Hematopoietic multipotent progenitor cell treated with erythropoietin and hydrocortisone succinate and interleukin-3 and kit ligand, for 6 days (in vitro differentiated cells): Measurements from ENCODE around the gene STIMATE.
A peak's percentile ranks its signal among the peaks of the same experiment; 100 is the strongest.

Experiments
- DNase-seq: peaks from one replicate; pipeline ENCODE4 v3.0.0-alpha.2; 2015

STIMATE gene

GRCh38 chr3:52860424-52860768, 37.0 kb downstream of the STIMATE start:
- DNase-seq, result no peak

DNA sequence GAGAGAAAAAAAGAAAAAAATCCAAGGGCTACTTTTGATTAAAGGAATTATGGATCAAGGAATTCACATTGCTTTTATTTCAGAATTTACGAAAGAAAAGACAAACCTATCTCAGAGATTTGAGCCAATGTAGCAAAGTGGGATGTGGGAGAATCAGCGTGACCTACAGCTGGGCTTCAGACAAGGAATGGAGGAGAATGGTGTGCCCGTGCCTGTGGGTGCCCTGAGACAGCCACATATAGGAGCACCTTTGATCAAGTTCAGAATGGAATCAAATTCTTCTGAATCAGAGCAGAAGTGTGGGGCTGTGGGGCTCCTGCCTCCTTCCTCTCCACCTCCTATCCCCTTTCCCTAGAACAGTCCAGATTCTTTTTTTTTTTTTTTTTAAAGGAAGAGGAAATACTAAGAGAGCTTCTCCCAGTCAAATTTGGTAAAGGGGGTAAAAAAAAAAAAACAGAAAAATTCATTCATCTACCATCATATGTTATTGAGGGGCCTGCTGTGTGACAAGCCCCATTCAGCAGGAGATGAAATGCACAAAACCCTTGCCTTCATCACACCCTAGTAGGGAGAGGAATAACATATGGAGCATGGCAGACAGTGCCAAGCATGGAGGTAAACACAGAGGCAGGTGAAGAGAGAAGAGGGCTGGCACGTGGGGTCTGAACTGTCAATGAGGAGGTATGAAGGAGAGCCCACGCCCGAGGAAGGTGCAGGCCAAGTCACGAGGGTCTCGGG, 37.5 kb downstream of the STIMATE start:
- no peak for DNase-seq

- no peak for DNase-seq
Measured at GRCh38 chr3:52857864-52858263, 39.5 kb downstream of the STIMATE start.

DNA sequence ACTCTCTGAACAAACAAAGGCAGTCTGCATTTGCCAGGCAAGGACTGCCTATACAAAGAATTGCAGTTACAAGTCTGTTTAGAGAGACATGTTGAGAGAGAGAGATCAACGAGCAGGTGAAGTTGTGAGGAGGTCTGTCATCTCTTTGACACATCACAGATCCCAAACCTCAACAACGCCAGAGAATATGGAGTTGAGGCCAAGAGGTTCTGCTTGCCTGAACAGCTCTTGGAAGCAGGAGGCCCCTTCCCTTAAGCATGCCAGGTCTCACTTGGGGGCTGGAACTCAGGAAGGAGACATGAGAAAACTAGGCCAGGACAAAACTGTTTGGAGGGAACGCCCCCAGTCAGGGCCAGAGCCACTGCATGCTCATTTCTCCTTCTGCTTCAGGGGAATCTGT, 40.2 kb downstream of the STIMATE start:
- DNase-seq, result no peak

DNA sequence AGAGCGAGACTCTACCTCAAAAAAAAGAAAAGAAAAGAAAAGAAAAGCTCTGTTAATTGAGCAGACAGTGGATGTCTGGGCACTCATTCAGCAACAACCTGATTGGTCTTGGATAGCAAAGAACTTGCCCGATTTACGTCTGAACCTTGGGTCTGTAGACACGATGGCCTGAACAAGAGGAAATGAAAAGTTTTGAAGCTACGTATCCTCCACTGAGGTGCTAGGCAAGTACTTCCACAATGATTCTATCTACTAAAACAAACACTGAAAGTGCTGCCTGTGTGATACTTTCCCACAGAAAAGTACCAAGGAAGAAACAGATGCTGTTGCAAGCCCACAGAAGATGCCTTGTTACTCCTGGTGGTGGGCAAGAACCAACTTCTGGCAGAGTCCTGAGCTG, 40.7 kb downstream of the STIMATE start:
- DNase-seq, result no peak

DNA sequence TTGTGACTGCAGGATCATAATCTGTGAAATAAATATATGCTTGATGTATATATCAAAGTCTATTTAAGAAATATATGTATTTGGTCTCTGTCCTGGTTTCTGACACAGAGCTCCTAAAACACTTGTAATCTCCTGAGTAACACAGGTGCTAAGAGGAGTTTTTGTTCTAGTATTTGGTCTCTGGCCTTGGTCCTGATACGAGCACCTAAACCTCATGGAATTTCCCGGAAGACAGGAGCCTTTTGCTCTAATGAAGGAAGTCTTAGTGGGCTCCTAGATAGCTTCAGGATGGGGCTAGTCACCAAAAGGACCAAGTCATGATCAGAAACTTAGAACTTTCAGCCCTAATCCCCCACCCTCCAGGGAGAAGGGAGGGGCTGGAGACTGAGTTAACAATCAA, 43.3 kb downstream of the STIMATE start:
- DNase-seq, result no peak

DNA sequence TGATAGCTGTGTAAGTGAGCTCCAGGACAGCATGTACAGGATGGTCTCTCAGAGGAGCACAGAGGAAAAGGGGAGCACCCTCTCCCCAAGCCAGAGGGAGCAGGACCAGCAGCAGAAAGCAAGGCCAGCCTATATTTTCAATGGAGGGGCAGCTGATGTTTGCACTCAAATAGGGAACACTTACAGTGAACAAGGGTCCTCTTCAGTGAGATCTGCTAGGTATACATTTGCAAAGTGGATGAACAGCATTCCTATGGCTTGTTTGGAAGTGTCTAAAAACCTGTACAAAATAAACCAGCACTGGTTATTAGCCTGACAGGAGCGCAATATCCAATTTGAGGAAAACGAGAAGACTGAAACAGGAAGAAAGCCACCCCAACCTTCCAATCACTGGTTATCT, 44.9 kb downstream of the STIMATE start:
- DNase-seq, result no peak

DNA sequence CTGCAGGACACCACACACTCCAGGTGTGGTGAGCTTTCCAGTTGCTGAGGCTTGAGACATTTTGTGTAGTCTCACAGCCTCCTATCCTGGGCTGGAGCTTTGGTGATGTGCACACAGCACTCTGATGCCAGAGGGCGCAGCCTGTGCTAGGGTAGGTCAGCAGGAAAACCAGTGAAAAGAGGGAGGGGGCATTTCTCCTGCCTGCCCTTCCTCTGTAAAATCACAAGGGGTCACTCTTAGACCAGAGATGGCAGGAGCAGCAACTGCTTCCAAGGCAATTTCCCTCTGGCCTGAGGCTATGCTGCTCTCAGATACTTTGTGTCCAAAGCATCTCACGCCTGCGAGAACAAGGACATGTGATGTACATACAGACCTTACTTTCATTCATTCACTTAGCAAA, 46.0 kb downstream of the STIMATE start:
- DNase-seq, result peak; percentile 77

DNA sequence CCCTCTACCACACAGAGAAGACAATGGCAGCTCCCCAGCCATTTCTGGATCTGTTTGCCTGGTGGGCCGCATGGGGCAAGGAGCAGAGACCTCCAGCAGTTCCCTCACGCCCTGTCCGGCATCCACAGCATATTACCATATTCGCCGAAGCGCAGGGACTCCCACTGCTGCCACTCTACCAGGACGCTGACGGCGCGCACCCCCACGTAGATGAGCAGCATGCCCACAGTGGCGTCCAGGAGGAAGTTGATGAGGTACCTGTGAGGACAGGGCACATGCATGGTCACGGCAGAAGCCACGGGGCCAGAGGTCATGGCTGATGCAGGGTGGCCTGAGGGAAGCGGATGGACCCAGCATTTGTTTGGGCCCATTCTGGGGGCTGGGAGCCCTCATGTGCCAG, 47.7 kb downstream of the STIMATE start:
- no peak for DNase-seq

DNA sequence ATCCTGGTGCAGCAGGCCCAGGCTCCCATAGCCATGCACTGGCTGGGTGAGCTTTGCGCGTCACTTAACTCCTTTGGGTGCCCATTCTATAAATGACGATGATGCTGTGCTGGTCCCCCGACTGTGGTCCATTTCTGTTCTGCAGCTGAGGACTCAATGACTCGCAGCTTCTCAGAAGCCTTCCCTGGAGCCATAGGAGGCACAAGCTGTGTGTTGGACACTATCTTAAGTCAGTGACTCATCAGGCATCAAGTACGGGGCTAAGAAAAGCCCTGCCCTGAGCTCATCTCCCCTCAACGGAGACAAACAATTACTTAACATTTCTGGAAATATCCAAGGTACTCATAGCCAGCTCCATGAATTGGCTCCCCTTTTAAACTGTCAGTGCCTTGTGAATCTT, 48.7 kb downstream of the STIMATE start:
- DNase-seq, result no peak

DNA sequence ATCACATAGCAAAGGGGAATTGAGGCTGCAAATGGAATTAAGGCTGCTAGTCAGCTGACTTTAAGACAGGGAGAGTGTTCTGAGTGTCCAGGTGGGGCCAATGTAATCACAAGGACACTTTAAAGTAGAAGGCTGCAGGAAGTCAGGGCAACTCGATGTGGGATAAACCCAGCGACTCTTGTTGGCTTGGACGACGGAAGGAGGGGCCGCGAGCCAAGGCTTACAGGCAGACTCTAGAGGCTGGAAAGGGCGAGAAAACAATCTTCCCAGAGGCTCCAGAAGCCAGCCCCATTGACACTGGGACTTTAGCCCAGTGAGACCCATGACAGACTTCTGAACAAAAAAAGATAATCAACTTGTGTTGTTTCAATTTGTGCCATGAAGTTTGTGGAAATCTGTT, 49.6 kb downstream of the STIMATE start:
- DNase-seq, result no peak

DNA sequence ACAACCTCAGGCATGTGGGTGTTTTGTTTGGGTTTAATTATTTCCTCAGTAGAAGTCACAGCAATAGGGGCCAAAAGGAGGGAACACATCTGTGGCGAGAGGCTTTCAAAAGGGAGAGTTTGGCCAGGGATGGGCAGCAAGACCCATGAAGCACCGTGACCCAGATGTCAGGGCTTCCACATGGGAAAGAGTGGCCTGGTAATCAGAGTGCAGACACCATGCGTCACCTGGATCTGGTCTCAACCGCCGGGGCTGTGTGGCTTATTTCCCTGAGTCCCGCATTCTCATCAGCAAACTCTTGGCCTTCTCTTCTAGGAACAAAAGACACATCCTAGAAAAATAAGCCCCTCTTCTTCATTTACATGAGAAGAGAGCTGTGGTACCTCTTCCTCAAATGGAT, 50.1 kb downstream of the STIMATE start:
- no peak for DNase-seq

DNA sequence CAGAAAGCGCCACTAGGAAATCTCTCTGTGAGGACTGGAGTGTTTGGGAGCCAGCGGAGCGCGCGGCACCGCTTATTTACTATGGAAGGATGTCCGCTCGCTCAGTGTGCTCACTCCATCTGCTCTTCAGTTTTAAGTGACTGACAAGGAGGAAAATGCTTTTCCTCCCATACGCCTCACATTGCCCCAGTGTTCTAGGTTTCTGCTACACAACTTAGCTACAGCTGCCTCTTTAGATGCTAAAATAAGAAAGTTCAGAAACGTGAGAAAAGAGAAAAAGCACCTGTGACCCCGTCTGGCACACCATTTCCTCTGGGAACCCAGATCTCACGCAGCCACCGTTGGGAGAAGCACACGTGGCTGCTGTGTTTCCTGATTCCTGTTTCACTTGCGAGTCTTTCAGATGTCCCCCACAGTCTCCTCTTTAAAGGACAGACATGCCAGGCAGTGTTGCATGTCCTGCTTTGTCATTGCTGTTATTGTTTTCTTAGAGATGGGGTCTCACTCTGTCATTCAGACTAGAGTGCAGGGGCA, 50.8 kb downstream of the STIMATE start:
- no peak for DNase-seq

DNA sequence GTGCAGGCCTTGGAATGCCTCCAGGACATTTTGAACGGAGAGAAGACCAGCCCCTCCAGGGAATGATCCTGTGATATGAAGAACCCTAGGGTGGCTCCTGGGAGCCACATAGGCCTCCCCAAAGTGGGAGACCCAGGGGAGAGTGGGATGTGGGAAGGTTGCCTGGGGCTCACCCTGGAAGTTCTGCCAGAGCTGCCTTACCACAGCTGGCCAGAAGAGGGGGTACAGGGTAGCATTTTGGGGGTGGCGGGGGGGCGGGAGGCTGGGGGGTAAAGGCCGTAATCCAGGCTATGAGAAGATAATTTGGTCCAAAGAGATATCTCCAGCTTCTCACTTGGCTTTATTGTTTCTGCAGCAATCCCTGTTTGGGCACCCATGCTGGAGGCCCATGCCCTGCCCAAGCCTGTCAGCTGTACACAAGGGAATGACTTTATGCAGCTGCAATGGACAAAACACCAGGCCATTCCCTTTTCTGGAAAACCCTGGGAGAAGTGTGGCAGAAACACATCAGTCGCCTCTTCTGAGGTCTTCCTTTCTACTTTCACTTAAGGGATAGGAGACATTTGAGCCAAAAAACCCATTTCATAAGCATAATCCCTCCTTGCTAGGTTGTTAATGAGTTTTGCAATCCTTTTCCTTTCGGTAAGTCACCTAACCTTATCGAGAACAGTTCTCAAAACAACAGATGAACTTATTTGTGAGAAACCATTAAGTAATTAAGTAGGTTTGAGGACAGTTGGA, 51.5 kb downstream of the STIMATE start:
- DNase-seq, result no peak

DNA sequence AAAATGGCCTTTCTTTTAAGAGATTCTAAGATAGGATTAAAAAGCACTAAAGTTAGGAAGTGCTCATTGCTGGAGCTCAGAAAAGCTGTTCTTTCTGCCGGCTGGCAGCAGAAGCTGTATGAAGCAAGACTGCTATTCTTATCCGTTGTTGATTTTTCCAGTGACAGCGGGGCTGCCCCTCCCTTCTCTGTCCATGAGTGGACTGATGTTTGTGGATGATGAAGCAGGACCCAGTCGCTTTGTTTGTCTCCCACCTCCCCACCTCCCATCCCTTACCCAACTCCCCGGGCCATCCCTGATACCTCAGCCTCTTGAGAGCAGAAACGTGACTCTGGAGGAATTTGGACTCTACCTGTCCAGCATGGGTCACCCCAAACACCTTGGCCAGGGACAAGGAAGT, 52.2 kb downstream of the STIMATE start:
- DNase-seq, result no peak

GRCh38 chr3:52844290-52844975, 52.9 kb downstream of the STIMATE start:
- no peak for DNase-seq

DNA sequence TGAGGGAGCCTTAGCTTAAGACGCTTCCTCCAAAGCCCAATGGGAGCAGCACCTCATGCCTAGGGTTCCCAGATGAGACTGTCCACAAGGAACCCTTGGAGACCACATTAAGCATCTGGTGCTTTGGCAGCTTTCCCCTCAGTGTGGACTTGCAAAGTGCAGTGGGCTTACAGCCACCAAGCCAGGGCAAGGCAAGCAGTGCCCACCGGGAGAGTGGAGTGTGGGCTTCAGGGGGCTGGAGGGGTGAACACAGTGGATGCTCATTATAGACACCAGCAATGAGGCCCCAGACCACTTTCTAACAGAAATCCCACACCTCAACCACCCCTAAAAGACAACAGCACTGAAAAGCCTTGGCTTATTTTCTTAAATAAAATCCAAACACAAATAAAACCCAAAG, 53.5 kb downstream of the STIMATE start:
- DNase-seq, result no peak

DNA sequence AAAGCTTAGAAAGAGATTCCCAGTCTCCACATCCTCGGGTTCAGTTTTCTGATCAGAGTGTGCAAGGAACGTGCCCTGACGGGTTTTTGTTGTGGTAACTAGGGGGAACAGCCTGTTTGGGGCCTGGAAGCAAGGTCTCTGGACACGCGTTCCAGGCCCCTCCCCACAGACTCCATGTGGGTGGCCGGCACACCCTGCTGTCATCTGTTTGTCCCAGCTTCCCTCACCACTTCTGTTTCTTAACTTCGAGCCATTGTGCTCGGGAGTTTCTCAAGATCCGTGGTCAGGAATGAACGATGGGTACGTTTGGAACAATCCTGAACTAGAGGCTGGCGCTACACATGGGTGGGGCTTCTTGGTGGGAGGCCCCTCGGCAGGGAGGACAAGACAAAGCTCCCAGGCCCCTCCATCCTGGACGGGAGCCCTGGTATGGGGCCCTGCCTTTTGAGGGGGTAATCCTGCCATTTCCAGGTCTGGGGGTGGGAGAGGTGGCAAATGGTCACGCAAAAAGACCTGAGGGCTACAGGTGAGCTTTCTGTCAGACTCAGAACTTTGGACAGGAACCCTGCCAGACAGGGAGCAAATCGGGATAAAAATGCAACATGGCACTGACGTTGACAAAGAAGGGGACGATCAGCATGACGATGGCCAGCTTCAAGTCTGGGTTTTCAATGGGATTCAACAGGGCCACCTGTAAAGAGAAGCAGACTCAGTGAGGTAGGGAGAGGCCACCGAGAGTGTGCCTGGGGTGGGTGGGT, 54.1 kb downstream of the STIMATE start:
- DNase-seq, result no peak

DNA sequence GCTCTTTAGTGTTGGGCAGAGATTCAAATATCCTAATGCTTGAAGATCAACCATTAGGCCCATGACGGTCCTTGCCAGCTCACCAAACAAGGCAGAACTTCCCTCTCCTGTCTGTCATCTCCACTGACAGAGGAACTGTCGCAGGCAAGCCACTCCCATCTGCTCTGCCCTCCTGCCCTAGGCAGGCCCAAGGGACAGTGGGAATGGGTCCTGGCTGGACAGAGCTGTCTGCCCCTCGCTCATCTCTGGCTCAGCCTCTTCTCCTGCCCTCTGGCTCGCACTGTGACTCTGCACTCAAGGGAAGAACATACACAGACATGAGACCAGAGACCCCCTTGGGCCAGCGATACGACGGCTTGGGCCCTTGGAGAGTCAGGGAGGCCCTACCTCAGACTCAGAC, 54.9 kb downstream of the STIMATE start:
- no peak for DNase-seq

DNA sequence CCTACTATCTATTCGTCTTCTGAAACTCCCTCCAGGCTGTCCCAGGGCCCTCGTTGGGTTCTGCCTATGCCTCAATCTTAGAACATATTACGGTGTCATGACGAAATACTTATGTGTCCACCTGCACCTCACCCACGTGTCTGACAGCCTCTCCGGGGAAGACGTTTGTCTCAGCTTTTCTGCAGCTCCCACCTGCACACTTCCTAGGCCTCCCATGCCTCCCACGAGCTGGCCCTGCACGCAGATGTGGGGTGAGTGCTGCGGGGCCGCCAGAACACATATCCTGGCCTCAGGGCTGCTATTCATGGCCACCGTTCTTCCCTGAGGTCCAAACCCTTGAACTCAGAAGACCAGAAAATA, 55.4 kb downstream of the STIMATE start:
- DNase-seq, result no peak

DNA sequence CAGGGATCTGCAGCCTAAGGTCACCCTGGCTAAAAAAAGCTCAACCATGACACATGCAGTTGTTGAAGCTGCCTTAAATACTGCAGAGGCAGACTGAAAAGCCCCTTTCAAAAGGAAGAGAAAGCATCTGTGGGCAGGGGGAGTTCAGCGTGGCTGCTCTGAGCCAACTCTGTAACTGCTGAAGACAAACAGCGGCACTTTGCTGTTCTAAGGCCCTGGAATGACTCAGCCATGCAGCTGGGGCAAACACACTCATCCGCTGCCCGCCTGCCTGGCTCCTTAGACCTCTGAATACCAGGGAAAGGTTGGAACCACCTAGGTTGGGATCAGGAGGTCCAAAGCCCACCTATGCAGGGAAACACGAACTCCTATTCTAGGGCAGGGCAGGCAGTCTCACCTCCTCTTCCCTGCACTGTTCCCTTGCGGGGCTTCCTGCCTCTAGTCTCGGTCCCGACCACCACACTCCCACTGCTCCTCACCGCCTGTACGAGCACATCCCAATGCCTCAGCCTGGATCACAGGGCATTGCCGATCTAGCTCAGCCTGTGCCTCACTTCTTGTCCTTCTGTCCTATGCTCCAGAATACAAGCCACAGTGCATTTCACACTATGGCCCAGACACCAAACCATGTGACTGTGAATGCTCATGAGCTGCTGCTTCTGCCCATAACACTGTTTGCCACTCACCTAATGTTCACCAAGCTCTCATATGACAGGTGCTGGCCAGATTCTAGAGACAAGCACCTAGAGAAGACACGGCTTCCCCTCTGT, 56.0 kb downstream of the STIMATE start:
- no peak for DNase-seq

DNA sequence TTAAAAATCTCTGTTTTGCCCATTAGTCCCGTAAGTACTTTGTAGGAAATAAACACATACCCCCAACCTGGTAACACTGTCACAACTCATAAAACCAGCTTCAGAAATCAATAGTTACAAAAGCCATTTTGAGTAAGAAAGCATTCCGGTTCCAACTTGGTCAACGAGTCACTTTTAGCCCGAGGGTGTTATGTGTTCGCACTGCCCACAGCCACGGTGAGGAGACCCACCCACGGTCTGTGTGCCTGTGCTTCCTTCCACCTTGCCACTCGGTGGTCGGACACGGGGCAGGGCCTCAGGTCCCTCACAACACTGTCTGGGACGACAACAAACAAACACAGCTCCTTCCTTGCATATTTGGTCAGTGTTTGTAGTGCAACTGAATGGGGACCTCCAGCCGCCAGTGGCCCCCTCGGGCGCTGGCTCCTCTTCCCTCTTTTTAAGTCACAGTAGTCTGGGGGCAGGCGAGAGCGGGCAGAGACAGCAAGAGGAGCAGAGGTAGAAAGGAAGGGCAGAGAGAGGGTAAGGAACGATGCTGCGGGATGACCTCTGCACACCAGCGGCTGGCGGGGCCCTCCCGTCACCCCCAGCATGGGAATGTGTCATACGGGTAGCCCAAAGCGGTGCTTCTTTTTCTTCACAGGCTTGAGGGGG, 57.3 kb downstream of the STIMATE start:
- no peak for DNase-seq
